Measurements from ENCODE around the gene AFF2. TPM values are rescaled to one million over a fixed set of nuclear protein-coding genes. Genes with fewer than 3 reads are reported as not detected.

AFF2 gene
- total RNA-seq, 4 donors from 2014 or later, result 0.09 to 2.5 (median 0.65) TPM

- WGBS, 2 donors, result 59 to 72% methylated on average over 6 of the region's 6 CpGs
- H3K9me3 ChIP-seq, result no peaks in the 10 kb centered on the region
- TF ChIP-seq CTCF (IDR thresholded peaks at IDR 0.05), result no peak
- TF ChIP-seq POLR2A (IDR thresholded peaks at IDR 0.05), result no peak
- no peak overlapping the region for H3K4me3 ChIP-seq
- H3K4me1 ChIP-seq, result no peaks in the 10 kb centered on the region
- H3K27ac ChIP-seq, result no peak overlapping the region
- intact Hi-C loops (cut with DNase I), result no loop called here
- H3K36me3 ChIP-seq, result no peaks in the 10 kb centered on the region
- DNase-seq, result no peak
- no peaks in the 10 kb centered on the region for H3K27me3 ChIP-seq
These were observed 308.4 kb downstream of the AFF2 start for GRCh38 chrX:148808833-148809232.

- WGBS, 2 donors, result 28 to 45% methylated on average over 4 to 5 of the region's 5 CpGs
- TF ChIP-seq CTCF (IDR thresholded peaks at IDR 0.05) (no peak), POLR2A (IDR thresholded peaks at IDR 0.05) (no peak)
- Histone ChIP-seq H3K4me1 (no peaks in the 10 kb centered on the region), H3K4me3 (no peak overlapping the region), H3K27me3 (no peaks in the 10 kb centered on the region), H3K36me3 (no peaks in the 10 kb centered on the region), H3K9me3 (no peaks in the 10 kb centered on the region), H3K27ac (no peak overlapping the region)
- DNase-seq, result no peak
- intact Hi-C loops (cut with DNase I), result no loop called here
These were observed 310.8 kb downstream of the AFF2 start for GRCh38 chrX:148811236-148811635.

- H3K9me3 ChIP-seq, result no peaks in the 10 kb centered on the region
- DNase-seq, result no peak
- no peak overlapping the region for H3K4me3 ChIP-seq
- no peaks in the 10 kb centered on the region for H3K27me3 ChIP-seq
- H3K27ac ChIP-seq, result no peak overlapping the region
- H3K36me3 ChIP-seq, result no peaks in the 10 kb centered on the region
- intact Hi-C loops (cut with DNase I), result no loop called here
- 71 to 73% methylated on average over 1 of the region's 1 CpG for WGBS, 2 donors
- no peaks in the 10 kb centered on the region for H3K4me1 ChIP-seq
- TF ChIP-seq POLR2A (IDR thresholded peaks at IDR 0.05), result no peak
- TF ChIP-seq CTCF (IDR thresholded peaks at IDR 0.05), result no peak
These were observed 313.0 kb downstream of the AFF2 start for GRCh38 chrX:148813422-148813821.

- no peaks in the 10 kb centered on the region for H3K9me3 ChIP-seq
- H3K27me3 ChIP-seq, result no peaks in the 10 kb centered on the region
- H3K27ac ChIP-seq, result no peak overlapping the region
- DNase-seq, result no peak
- WGBS, 2 donors, result 77 to 85% methylated on average over 2 to 4 of the region's 4 CpGs
- TF ChIP-seq CTCF (IDR thresholded peaks at IDR 0.05), result no peak
- no peak for TF ChIP-seq POLR2A (IDR thresholded peaks at IDR 0.05)
- no peak overlapping the region for H3K4me3 ChIP-seq
- no peaks in the 10 kb centered on the region for H3K4me1 ChIP-seq
- intact Hi-C loops (cut with DNase I), result no loop called here
- no peaks in the 10 kb centered on the region for H3K36me3 ChIP-seq
These were observed 313.6 kb downstream of the AFF2 start for GRCh38 chrX:148813967-148814366.

- Histone ChIP-seq H3K27ac (no peak overlapping the region), H3K9me3 (no peaks in the 10 kb centered on the region), H3K36me3 (no peaks in the 10 kb centered on the region), H3K4me1 (no peaks in the 10 kb centered on the region), H3K4me3 (no peak overlapping the region), H3K27me3 (no peaks in the 10 kb centered on the region)
- no peak for DNase-seq
- intact Hi-C loops (cut with DNase I), result no loop called here
- 55 to 88% methylated on average over 1 of the region's 1 CpG for WGBS, 2 donors
- TF ChIP-seq CTCF (IDR thresholded peaks at IDR 0.05) (no peak), POLR2A (IDR thresholded peaks at IDR 0.05) (no peak)
These were observed 315.0 kb downstream of the AFF2 start for GRCh38 chrX:148815218-148815961.

All from esophagus squamous epithelium (tissue), 5 donors.